ENCODE results near the gene PXYLP1.

- no peak for TF ChIP-seq CTCF (IDR thresholded peaks at IDR 0.05)
- TF ChIP-seq POLR2A (IDR thresholded peaks at IDR 0.05) = no peak
- TF ChIP-seq POLR2AphosphoS5 (IDR thresholded peaks at IDR 0.05) = no peak
Measured at GRCh38 chr3:141280690-141281089, 49.1 kb downstream of the PXYLP1 start.

Data from prostate gland (tissue), 2 donors.